GM23338 (cell line): ENCODE measurements around the gene CCDC43. TPM values are rescaled to one million over a fixed set of nuclear protein-coding genes. Genes with fewer than 3 reads are reported as not detected.

Experiments used
- ATAC-seq: fragments of 200-7000 bp; cut with Tn5 transposase; 3 replicates; pipeline ENCODE4 v1.9.1; 2020
- DNase-seq: peaks from one replicate; pipeline ENCODE4 v3.0.0-alpha.2; 2015; ENCODE audit warnings: low spot score
- H2AFZ ChIP-seq: fragments of 200-600 bp; sonication (generic); 2 replicates; pipeline ENCODE4 v1.8.0; 2016; ENCODE audit warnings: antibody characterized with exemption, mild to moderate bottlenecking, moderate library complexity
- H3F3A ChIP-seq: fragments of 200-600 bp; sonication (generic); replicated peaks from 2 replicates; pipeline ENCODE4 v1.8.0; 2017; ENCODE audit warnings: antibody characterized with exemption, mixed run types, low read depth
- H3K27ac ChIP-seq: fragments of 200-600 bp; sonication (generic); 2 replicates; pipeline ENCODE4 v1.6.1; 2016; ENCODE audit warnings: low read depth
- H3K27me3 ChIP-seq: fragments of 200-600 bp; sonication (generic); 2 replicates; pipeline ENCODE4 v1.8.0; 2016; ENCODE audit warnings: mild to moderate bottlenecking, mixed run types, moderate library complexity; ENCODE audit not compliant: insufficient read depth
- H3K36me3 ChIP-seq: fragments of 200-600 bp; sonication (generic); 2 replicates; pipeline ENCODE4 v1.8.0; 2016; ENCODE audit warnings: mild to moderate bottlenecking; ENCODE audit not compliant: insufficient read depth
- H3K4me1 ChIP-seq: fragments of 200-600 bp; sonication (generic); 2 replicates; pipeline ENCODE4 v1.8.0; 2016; ENCODE audit warnings: mild to moderate bottlenecking, moderate library complexity; ENCODE audit not compliant: insufficient read depth
- H3K4me2 ChIP-seq: fragments of 200-600 bp; sonication (generic); 2 replicates; pipeline ENCODE4 v1.7.1; 2017; ENCODE audit warnings: mixed run types
- H3K4me3 ChIP-seq: fragments of 200-600 bp; sonication (generic); 2 replicates; pipeline ENCODE4 v1.6.1; 2016; ENCODE audit warnings: mixed run types
- H3K79me2 ChIP-seq: fragments of 200-600 bp; sonication (generic); replicated peaks from 2 replicates; pipeline ENCODE4 v1.8.0; 2017; ENCODE audit warnings: mild to moderate bottlenecking; ENCODE audit not compliant: insufficient read depth
- H3K9me2 ChIP-seq: fragments of 200-600 bp; sonication (generic); 2 replicates; pipeline ENCODE4 v1.8.0; 2017; ENCODE audit not compliant: insufficient read depth
- H4K20me1 ChIP-seq: fragments of 200-600 bp; sonication (generic); replicated peaks from 2 replicates; pipeline ENCODE4 v1.8.0; 2017; ENCODE audit warnings: mild to moderate bottlenecking; ENCODE audit not compliant: insufficient read depth
- H3K27ac Mint-ChIP-seq: 2 replicates; pipeline ENCODE4 v1.8.0; 2020; ENCODE audit warnings: inconsistent platforms, mild to moderate bottlenecking, moderate library complexity, mixed read lengths
- H3K27me3 Mint-ChIP-seq: 3 replicates; pipeline ENCODE4 v1.8.0; 2022; ENCODE audit warnings: low read depth, mild to moderate bottlenecking, moderate library complexity, mixed read lengths, inconsistent platforms; ENCODE audit not compliant: insufficient read depth, poor library complexity
- H3K36me3 Mint-ChIP-seq: 3 replicates; pipeline ENCODE4 v1.8.0; 2021; ENCODE audit warnings: low read depth, mild to moderate bottlenecking, inconsistent platforms, moderate library complexity, mixed read lengths
- H3K4me1 Mint-ChIP-seq: 3 replicates; pipeline ENCODE4 v1.8.0; 2020; ENCODE audit warnings: mild to moderate bottlenecking, inconsistent platforms, mixed read lengths
- H3K4me3 Mint-ChIP-seq: 3 replicates; pipeline ENCODE4 v1.8.0; 2021; ENCODE audit warnings: moderate library complexity, mild to moderate bottlenecking, inconsistent platforms, mixed read lengths
- H3K9me3 Mint-ChIP-seq: 3 replicates; pipeline ENCODE4 v1.8.0; 2020; ENCODE audit warnings: moderate library complexity, mild to moderate bottlenecking, inconsistent platforms, mixed read lengths
- CREB1 ChIP-seq: fragments of 250-450 bp; sonication (Bioruptor Pico); IDR thresholded peaks from 2 replicates; pipeline ENCODE4 v1.5.0; 2020; ENCODE audit warnings: low read depth, mild to moderate bottlenecking, moderate library complexity
- CTCF ChIP-seq, 2 experiments: fragments of 200-600 bp in 1 of 2; sonication (generic) in 1 of 2; conservative IDR thresholded peaks; 2 replicates each; pipeline versions ENCODE4 v1.5.1 to v1.6.1; 2016 to 2017; ENCODE audit warnings: antibody characterized with exemption in 2 of 2, low read depth in 2 of 2, mild to moderate bottlenecking in 2 of 2, moderate library complexity in 1 of 2
- ETS1 ChIP-seq: IDR thresholded peaks from 2 replicates; pipeline ENCODE4 v1.6.1; 2016; ENCODE audit warnings: antibody characterized with exemption
- EZH2 ChIP-seq: fragments of 200-600 bp; sonication (generic); IDR thresholded peaks from one replicate; pipeline ENCODE4 v1.8.0; 2017; ENCODE audit warnings: antibody characterized with exemption, mild to moderate bottlenecking, low read depth; ENCODE audit not compliant: unreplicated experiment
- NANOG ChIP-seq: IDR thresholded peaks from 2 replicates; pipeline ENCODE4 v1.6.1; 2016; ENCODE audit warnings: antibody characterized with exemption, borderline replicate concordance
- POLR2AphosphoS5 ChIP-seq: IDR thresholded peaks from 2 replicates; pipeline ENCODE4 v1.6.1; 2016; ENCODE audit warnings: antibody characterized with exemption, low read depth
- ZNF331 ChIP-seq: fragments of 250-450 bp; sonication (Bioruptor Pico); IDR thresholded peaks from 2 replicates; pipeline ENCODE4 v1.5.0; 2020; ENCODE audit warnings: low read depth, mild to moderate bottlenecking, moderate library complexity
- ZNF462 ChIP-seq: fragments of 250-450 bp; sonication (Bioruptor Pico); IDR thresholded peaks from 2 replicates; pipeline ENCODE4 v1.5.0; 2020; ENCODE audit warnings: mild to moderate bottlenecking, moderate library complexity
- polyA plus RNA-seq: library from polyadenylated mRNA; unstranded; fragments of >200 nt; fragmentation: Nextera tagmentation; extraction: Ambion mirVana; gene quantifications from 2 replicates; pipeline ENCODE4 v1.2.1, GENCODE V29; 2016
- total RNA-seq: library from RNA; depleted of rRNA; stranded (reverse); fragments of >200 nt; shearing (Covaris generic); gene quantifications from 2 replicates; pipeline ENCODE4 v1.2.3, GENCODE V29; 2014

Gene CCDC43
- total and polyA plus RNA-seq, 2 experiments from 2014 or later = 29.8 to 55.3 TPM

GRCh38 chr17:44655983-44656710 is 33.4 kb downstream of the CCDC43 start, which contains the start of gene MEIOC:
Gene MEIOC, plus strand, starts transcription at chr17:44656468. Its CDS starts 146 bp downstream, at chr17:44656614.
- Histone ChIP-seq H4K20me1 (no peaks in the 10 kb centered on the region), H3F3A (0 out of 2 replicates have a peak, but pooled peaks cover 3% of the 10 kb centered on the region), H3K9me2 (no peaks in the 10 kb centered on the region), H3K4me2 (peak within 1 kb of the TSS; percentile 74), H2AFZ (peak within 1 kb of the TSS; percentile 61), H3K36me3 (no peaks in the 10 kb centered on the region), H3K4me1 (no peaks in the 10 kb centered on the region), H3K79me2 (no peaks in the 10 kb centered on the region), H3K27ac (no peak within 1 kb of the TSS), H3K27me3 (peaks cover 62% of the 10 kb centered on the region), H3K4me3 (peak within 1 kb of the TSS; percentile 59)
- TF ChIP-seq ZNF462 (CRISPR knock-in tag) = no peak
- 0 out of 2 replicates have a peak, but pooled peaks have one; percentile 33 for TF ChIP-seq CREB1 (CRISPR knock-in tag)
- TF ChIP-seq EZH2 = no peak
- TF ChIP-seq NANOG = no peak
- no peak for TF ChIP-seq ZNF331 (CRISPR knock-in tag)
- TF ChIP-seq ETS1 = no peak
- peak; percentile 56 for TF ChIP-seq POLR2AphosphoS5
- TF ChIP-seq CTCF (conservative IDR thresholded peaks at IDR 0.05; ENCODE audit: low read depth in 2 of 2) = peak; percentile 19 to 35; a peak in 3 of 4 replicates
- H3K36me3 Mint-ChIP-seq = peaks cover 8% of the 10 kb centered on the region
- peaks cover 18% of the 10 kb centered on the region; the same call in 2 of the 3 replicates for H3K9me3 Mint-ChIP-seq
- peak; percentile 92 for ATAC-seq
- peaks cover 35% of the 10 kb centered on the region for H3K27me3 Mint-ChIP-seq
- peak; percentile 94 for DNase-seq
- peak within 1 kb of the TSS; percentile 64 for H3K4me3 Mint-ChIP-seq
- H3K27ac Mint-ChIP-seq = no peak within 1 kb of the TSS
- 0 out of 3 replicates have a peak, but pooled peaks cover 3% of the 10 kb centered on the region for H3K4me1 Mint-ChIP-seq
